ENCODE data around the gene PACSIN1. TPM values are rescaled to one million over a fixed set of nuclear protein-coding genes. Genes with fewer than 3 reads are reported as not detected.

The PACSIN1 gene
- total RNA-seq, 4 donors from 2014 or later = 0.28 TPM; not detected in 3

GRCh38 chr6:34497411-34497810 is 31.5 kb downstream of the PACSIN1 start:
- TF ChIP-seq POLR2A (IDR thresholded peaks at IDR 0.05) = no peak
- TF ChIP-seq, protein P1, sequence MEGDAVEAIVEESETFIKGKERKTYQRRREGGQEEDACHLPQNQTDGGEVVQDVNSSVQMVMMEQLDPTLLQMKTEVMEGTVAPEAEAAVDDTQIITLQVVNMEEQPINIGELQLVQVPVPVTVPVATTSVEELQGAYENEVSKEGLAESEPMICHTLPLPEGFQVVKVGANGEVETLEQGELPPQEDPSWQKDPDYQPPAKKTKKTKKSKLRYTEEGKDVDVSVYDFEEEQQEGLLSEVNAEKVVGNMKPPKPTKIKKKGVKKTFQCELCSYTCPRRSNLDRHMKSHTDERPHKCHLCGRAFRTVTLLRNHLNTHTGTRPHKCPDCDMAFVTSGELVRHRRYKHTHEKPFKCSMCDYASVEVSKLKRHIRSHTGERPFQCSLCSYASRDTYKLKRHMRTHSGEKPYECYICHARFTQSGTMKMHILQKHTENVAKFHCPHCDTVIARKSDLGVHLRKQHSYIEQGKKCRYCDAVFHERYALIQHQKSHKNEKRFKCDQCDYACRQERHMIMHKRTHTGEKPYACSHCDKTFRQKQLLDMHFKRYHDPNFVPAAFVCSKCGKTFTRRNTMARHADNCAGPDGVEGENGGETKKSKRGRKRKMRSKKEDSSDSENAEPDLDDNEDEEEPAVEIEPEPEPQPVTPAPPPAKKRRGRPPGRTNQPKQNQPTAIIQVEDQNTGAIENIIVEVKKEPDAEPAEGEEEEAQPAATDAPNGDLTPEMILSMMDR (IDR thresholded peaks at IDR 0.05) = no peak
- Histone ChIP-seq H3K27ac (no peak overlapping the region), H3K27me3 (no peaks in the 10 kb centered on the region), H3K4me3 (no peak overlapping the region), H3K4me1 (no peaks in the 10 kb centered on the region), H3K36me3 (no peaks in the 10 kb centered on the region), H3K9me3 (peaks cover 0 to 2% of the 10 kb centered on the region in 2 donors)
- intact Hi-C loops (cut with DNase I; ENCODE audit: low total_unique reads) = no loop called here
- no peak for DNase-seq

DNA sequence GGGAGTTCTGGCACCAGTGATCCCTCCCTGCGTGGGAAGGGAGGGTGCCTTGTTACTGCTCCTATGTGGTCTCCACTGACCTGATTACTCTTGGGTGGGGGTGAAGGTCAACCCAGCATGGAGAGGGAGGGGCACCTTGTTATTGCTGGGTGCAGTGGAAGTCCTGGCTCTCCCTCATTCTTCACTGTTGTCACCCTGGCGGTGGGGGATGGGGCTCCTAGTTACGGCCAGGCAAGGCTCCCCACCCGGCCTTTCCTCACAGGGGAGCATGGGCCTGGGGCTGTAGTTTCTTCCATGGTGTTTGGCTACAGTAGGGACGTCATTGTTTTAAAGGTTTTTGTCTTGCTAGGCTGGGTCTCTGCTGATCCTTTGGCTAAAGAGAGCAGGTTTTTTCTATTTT is 40.8 kb downstream of the PACSIN1 start:
- no peak overlapping the region for H3K4me3 ChIP-seq
- no peaks in the 10 kb centered on the region for H3K27me3 ChIP-seq
- no peaks in the 10 kb centered on the region for H3K4me1 ChIP-seq
- no peak for DNase-seq
- H3K36me3 ChIP-seq = no peaks in the 10 kb centered on the region
- intact Hi-C loops (cut with DNase I; ENCODE audit: low total_unique reads) = no loop called here
- TF ChIP-seq, protein P1 (IDR thresholded peaks at IDR 0.05) = no peak
- H3K9me3 ChIP-seq = no peaks in the 10 kb centered on the region
- H3K27ac ChIP-seq = no peak overlapping the region

DNA sequence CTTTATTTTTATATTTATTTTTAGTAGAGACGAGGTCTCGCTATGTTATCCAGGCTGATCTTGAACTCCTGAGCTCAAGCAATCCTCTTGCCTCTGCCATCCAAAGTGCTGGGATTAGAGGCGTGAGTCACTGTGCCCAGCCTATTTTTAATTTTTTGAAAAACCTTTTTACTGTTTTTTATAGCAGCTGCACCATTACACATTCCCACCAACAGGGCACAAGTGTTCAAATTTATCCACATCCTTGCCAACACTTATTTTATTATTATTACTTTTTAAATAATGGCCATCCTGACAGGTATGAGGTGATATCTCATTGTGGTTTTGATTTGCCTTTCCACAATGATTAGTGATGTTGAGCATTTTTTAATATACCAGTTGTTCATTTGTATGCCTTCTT is 42.5 kb downstream of the PACSIN1 start:
- intact Hi-C loops (cut with DNase I; ENCODE audit: low total_unique reads) = no loop called here
- H3K27ac ChIP-seq = no peak overlapping the region

GRCh38 chr6:34509782-34510181 is 43.9 kb downstream of the PACSIN1 start:
- intact Hi-C loops (cut with DNase I; ENCODE audit: low total_unique reads) = no loop called here
- H3K4me1 ChIP-seq = no peaks in the 10 kb centered on the region
- TF ChIP-seq POLR2A (IDR thresholded peaks at IDR 0.05) = no peak
- TF ChIP-seq, protein P1 (IDR thresholded peaks at IDR 0.05) = no peak
- H3K27ac ChIP-seq = no peak overlapping the region
- no peaks in the 10 kb centered on the region for H3K9me3 ChIP-seq
- no peaks in the 10 kb centered on the region for H3K36me3 ChIP-seq
- no peak for DNase-seq
- H3K4me3 ChIP-seq = no peak overlapping the region
- H3K27me3 ChIP-seq = no peaks in the 10 kb centered on the region

More for the DNA sequence above, 42.5 kb downstream of the PACSIN1 start:
- H3K4me1 ChIP-seq = no peaks in the 10 kb centered on the region
- H3K36me3 ChIP-seq = no peaks in the 10 kb centered on the region
- H3K9me3 ChIP-seq = no peaks in the 10 kb centered on the region
- no peak for DNase-seq
- no peaks in the 10 kb centered on the region for H3K27me3 ChIP-seq
- TF ChIP-seq, protein P1 (IDR thresholded peaks at IDR 0.05) = no peak
- TF ChIP-seq POLR2A (IDR thresholded peaks at IDR 0.05) = no peak
- H3K4me3 ChIP-seq = no peak overlapping the region

GRCh38 chr6:34510299-34510698 is 44.4 kb downstream of the PACSIN1 start:
- TF ChIP-seq, protein P1 (IDR thresholded peaks at IDR 0.05) = no peak
- DNase-seq = no peak
- intact Hi-C loops (cut with DNase I; ENCODE audit: low total_unique reads) = no loop called here

More at GRCh38 chr6:34510299-34510698, 44.4 kb downstream of the PACSIN1 start:
- no peaks in the 10 kb centered on the region for H3K27me3 ChIP-seq
- H3K27ac ChIP-seq = no peak overlapping the region
- no peaks in the 10 kb centered on the region for H3K4me1 ChIP-seq
- H3K36me3 ChIP-seq = no peaks in the 10 kb centered on the region
- H3K4me3 ChIP-seq = no peak overlapping the region
- no peaks in the 10 kb centered on the region for H3K9me3 ChIP-seq
